MM.1S (cell line): ENCODE data around the gene CTNNBL1.

Experiments used
- CTCF ChIP-seq: fragments of 300-600 bp; sonication (generic); IDR thresholded peaks from 2 replicates; pipeline ENCODE4 v1.5.1; 2016; ENCODE audit warnings: antibody characterized with exemption, low read length, mixed read lengths
- EZH2phosphoT487 ChIP-seq: fragments of 300-600 bp; sonication (generic); IDR thresholded peaks from 2 replicates; pipeline ENCODE4 v1.6.1; 2018; ENCODE audit warnings: antibody characterized with exemption, low read length

GRCh38 chr20:37797669-37798175 is 103.9 kb downstream of the CTNNBL1 start:
- no peak for TF ChIP-seq CTCF
- TF ChIP-seq EZH2phosphoT487, result no peak
